AG04449 (cell line): ENCODE results near the gene GGT5.
"Not testable (repeated sequence)": the region's sequence is repeated elsewhere in the genome, so short reads cannot be mapped to it uniquely, and the experiment has no call there.

Source experiments
- CTCF ChIA-PET: fragments of 350-600 bp; formaldehyde crosslinking; extraction: SDS; loops from one replicate; lab custom pipeline; 2021; ENCODE audit warnings: antibody characterized with exemption; lab: Yijun Ruan, JAX
- POLR2A ChIA-PET: fragments of 400-600, 350-600 bp; formaldehyde crosslinking; extraction: SDS; loops from one replicate; lab custom pipeline; 2020; ENCODE audit warnings: antibody characterized with exemption, inconsistent platforms; lab: Yijun Ruan, JAX
- DNase-seq: peaks from one replicate; pipeline ENCODE4 v3.0.0-alpha.2; 2010; ENCODE audit warnings: low read depth, low spot score
- H3K4me3 ChIP-seq: 2 replicates; pipeline ENCODE4 v1.5.1; 2011; ENCODE audit warnings: low read depth, mild to moderate bottlenecking, control low read depth, low read length
- TF ChIP-seq, protein P1 (sequence below): IDR thresholded peaks from one replicate; pipeline ENCODE4 v1.5.1; 2011; ENCODE audit warnings: mild to moderate bottlenecking, moderate library complexity, low read length, control low read depth, inconsistent platforms; ENCODE audit not compliant: insufficient read depth; ENCODE audit errors: missing control alignments

The GGT5 gene

DNA sequence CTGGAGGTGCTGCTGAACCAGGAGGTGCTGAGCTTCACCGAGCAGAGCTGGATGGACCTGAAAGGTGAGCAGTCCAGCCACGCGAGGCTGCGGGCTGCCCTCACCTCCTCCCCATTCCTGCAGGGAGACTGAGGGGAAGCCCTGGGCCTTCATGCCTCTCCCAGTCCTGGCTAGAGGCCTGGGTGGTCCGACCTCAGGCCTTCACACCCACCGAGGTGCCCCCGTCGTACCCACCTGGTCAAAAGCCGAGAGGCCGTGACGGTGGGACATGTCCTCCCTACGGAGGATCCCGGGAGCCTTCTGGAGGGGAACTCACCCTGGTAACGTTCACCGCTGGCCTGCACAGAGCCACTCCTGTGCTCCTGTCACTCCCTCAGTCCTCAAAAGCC lies 58.5 kb downstream of the GGT5 start:
- DNase-seq, result no peak
- TF ChIP-seq, protein P1, sequence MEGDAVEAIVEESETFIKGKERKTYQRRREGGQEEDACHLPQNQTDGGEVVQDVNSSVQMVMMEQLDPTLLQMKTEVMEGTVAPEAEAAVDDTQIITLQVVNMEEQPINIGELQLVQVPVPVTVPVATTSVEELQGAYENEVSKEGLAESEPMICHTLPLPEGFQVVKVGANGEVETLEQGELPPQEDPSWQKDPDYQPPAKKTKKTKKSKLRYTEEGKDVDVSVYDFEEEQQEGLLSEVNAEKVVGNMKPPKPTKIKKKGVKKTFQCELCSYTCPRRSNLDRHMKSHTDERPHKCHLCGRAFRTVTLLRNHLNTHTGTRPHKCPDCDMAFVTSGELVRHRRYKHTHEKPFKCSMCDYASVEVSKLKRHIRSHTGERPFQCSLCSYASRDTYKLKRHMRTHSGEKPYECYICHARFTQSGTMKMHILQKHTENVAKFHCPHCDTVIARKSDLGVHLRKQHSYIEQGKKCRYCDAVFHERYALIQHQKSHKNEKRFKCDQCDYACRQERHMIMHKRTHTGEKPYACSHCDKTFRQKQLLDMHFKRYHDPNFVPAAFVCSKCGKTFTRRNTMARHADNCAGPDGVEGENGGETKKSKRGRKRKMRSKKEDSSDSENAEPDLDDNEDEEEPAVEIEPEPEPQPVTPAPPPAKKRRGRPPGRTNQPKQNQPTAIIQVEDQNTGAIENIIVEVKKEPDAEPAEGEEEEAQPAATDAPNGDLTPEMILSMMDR, result no peak
- CTCF ChIA-PET, result interaction anchor here (1.0 to 2.1 kb wide), 2 partner anchors 12 to 61 kb away, joined by 3 to 6 read pairs; no protein-coding TSS in a partner anchor
- POLR2A ChIA-PET, result no interaction called here
- no peak overlapping the region for H3K4me3 ChIP-seq

DNA sequence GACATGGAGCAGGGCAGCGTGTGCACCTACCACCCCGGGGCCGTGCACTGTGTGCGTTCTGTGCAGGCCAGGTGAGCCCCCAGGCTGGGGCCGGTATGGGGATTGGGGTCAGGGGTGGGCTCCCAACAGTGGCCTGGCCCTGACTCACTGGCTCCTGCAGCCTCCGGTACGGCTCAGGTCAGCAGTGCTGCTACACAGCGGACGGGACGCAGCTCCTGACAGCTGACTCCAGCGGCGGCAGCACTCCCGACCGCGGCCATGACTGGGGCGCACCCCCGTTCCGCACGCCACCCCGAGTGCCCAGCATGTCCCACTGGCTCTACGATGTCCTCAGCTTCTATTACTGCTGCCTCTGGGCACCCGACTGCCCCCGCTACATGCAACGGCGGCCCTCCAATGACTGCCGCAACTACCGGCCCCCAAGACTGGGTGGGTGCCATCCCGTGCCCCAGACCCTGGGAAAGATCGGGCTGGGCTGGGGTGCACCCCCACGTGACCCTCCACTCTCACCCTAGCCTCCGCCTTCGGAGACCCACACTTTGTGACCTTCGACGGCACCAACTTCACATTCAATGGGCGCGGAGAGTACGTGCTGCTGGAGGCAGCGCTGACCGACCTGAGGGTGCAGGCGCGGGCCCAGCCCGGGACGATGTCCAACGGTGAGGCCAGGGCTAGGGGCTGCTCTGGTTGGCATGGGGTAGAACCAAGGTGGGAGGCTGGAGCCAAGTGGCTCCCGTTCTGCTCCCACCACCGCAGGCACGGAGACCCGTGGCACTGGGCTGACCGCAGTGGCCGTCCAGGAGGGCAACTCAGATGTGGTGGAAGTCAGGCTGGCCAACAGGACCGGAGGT lies 59.2 kb downstream of the GGT5 start:
- no peak overlapping the region for H3K4me3 ChIP-seq
- POLR2A ChIA-PET, result interaction anchor here (0.9 kb wide), 1 partner anchor 9 kb away, joined by 3 read pairs; no protein-coding TSS in a partner anchor
- TF ChIP-seq, protein P1, result no peak
- DNase-seq, result no peak
- CTCF ChIA-PET, result interaction anchor here (1.0 to 2.1 kb wide), 2 partner anchors 11 to 62 kb away, joined by 3 to 6 read pairs; no protein-coding TSS in a partner anchor

DNA sequence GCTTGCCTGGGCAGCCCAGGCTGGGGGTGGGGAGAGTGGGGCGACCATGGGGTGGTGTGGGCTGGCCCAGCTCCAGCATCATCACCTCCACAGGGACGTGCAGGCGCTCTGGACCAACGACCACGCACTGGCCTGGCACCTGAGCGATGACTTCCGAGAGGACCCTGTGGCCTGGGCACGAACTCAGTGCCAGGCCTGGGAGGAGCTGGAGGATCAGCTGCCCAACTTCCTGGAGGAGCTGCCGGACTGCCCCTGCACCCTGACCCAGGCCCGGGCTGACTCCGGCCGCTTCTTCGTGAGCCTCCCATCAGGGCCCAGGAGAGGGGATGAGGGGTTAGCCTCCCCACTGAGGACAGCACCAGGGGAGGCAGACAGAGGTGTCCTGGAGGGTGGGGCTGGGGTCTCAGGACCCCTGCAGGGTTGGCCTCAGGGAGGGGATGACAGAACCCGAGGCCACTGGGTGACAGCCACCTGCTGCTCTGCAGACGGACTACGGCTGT lies 59.8 kb downstream of the GGT5 start:
- no peak for DNase-seq
- TF ChIP-seq, protein P1, result no peak
- H3K4me3 ChIP-seq, result no peak overlapping the region
- CTCF ChIA-PET, result interaction anchor here (1.1 to 2.1 kb wide), 3 partner anchors 11 to 63 kb away, joined by 3 to 6 read pairs (median 3); no protein-coding TSS in a partner anchor
- POLR2A ChIA-PET, result interaction anchor here (0.9 kb wide), 1 partner anchor 8 kb away, joined by 3 read pairs; no protein-coding TSS in a partner anchor

DNA sequence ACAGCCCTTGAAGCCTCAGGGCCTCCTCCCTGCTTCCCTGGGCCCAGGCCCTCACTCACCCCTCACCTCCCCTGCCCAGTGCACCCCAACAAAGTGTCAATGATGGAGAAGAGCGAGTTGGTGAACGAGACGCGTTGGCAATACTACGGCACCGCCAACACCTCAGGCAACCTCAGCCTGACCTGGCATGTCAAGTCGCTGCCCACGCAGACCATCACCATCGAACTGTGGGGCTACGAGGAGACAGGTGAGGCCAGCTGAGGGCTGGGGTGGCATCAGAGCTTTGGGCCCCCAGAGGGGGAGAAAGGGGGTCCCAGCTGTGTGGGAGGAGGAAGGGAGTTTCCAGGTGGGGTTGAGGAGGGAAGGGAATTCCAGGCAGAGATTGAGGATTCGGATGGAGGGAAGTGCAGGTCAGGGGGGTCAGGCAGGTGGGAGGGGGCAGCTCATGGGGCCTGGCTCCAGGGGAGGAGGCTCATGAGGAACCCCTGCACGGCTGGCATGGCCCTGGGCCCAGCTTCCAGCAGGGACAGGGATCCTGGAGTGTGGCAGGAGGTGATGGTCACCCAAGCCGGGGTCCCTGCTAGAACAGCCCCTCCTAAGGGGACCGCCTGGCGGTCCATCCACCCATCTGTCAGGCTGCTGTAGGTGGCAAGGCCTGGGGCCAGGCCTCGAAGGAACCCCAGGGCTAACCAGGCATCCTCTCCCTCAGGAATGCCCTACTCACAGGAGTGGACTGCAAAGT lies 60.7 kb downstream of the GGT5 start:
- no peak for DNase-seq
- TF ChIP-seq, protein P1, result no peak
- CTCF ChIA-PET, result interaction anchor here (1.1 to 2.1 kb wide), 3 partner anchors 10 to 64 kb away, joined by 3 to 6 read pairs (median 3); no protein-coding TSS in a partner anchor
- H3K4me3 ChIP-seq, result no peak overlapping the region
- POLR2A ChIA-PET, result no interaction called here

DNA sequence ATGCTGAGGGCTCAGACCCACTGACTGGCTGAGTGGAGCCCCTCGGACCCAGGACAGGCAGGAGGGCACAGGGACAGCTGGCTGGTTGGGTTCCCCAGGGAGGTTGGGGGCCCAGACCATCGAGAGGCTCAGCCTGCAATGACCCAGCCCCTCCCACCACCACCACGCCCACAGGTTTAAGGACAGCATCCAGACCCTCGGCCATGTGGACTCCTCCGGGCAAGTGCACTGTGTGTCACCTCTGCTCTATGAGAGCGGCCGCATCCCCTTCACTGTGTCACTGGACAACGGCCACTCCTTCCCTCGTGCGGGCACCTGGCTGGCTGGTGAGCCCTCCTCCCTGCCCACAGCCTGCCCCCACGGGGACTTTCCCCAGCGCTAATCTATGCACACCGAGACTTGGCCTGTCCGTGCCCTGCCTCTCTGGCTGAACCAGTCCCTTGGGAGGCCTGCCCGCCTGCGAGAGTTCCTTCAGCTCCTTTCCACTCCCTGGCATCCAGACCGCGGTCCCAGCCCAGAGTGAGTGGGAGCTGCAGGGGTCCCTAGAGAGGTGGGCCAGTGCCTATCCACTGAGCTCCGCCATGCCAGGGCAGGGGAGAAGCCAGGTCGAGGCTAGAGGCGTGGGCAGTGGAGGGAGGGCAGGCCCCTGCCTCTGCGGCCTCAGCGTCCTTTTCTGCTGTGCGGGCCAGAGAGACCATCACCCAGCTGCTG lies 61.4 kb downstream of the GGT5 start:
- ChIA-PET CTCF (interaction anchor here (1.5 kb wide), 1 partner anchor 64 kb away, joined by 3 read pairs; no protein-coding TSS in a partner anchor), POLR2A (no interaction called here)
- TF ChIP-seq, protein P1, result no peak
- DNase-seq, result no peak
- H3K4me3 ChIP-seq, result no peak overlapping the region

DNA sequence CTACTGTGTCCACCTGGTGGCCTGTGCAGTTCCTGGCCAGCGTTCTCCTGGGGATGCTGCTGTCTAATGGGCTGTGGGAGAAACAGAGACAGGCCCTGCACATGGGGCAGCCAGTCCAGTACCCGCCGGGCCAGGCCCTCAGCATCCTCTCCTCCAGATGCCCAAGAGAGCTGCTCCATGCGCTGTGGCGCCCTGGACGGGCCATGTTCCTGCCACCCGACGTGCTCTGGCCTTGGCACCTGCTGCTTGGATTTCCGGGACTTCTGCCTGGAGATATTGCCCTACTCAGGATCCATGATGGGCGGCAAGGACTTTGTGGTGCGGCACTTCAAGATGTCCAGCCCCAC lies 62.0 kb downstream of the GGT5 start:
- POLR2A ChIA-PET, H3K4me3 ChIP-seq, DNase-seq: not testable (repeated sequence)
- CTCF ChIA-PET, result interaction anchor here (1.2 to 1.3 kb wide), 2 partner anchors 9 to 174 kb away, joined by 3 read pairs; no protein-coding TSS in a partner anchor
